NCI-H1105 treated with DMSO at 0.1 percent for 48 hours (cell line): ENCODE measurements around the gene STXBP5.
"Not testable (repeated sequence)": the region's sequence is repeated elsewhere in the genome, so short reads cannot be mapped to it uniquely, and the experiment has no call there.

ENCODE experiments used
- DNase-seq: peaks from one replicate; lab custom pipeline; 2025; lab: John Stamatoyannopoulos, UW

STXBP5 gene

GRCh38 chr6:147297663-147298316 is 93.6 kb downstream of the STXBP5 start:
- no peak for DNase-seq

- no peak for DNase-seq
Observed at GRCh38 chr6:147298461-147298860, 94.2 kb downstream of the STXBP5 start.

- DNase-seq = no peak
Observed at GRCh38 chr6:147299035-147299434, 94.8 kb downstream of the STXBP5 start.

GRCh38 chr6:147301070-147301469 is 96.9 kb downstream of the STXBP5 start:
- no peak for DNase-seq

GRCh38 chr6:147304016-147304415 is 99.8 kb downstream of the STXBP5 start:
- no peak for DNase-seq

GRCh38 chr6:147310521-147310920 is 106.3 kb downstream of the STXBP5 start:
- DNase-seq = no peak

- DNase-seq = no peak
Observed at GRCh38 chr6:147311218-147311617, 107.0 kb downstream of the STXBP5 start.

- no peak for DNase-seq
Observed at GRCh38 chr6:147321260-147321659, 117.0 kb downstream of the STXBP5 start.

GRCh38 chr6:147322299-147323162 is 118.3 kb downstream of the STXBP5 start:
- DNase-seq = no peak

GRCh38 chr6:147325557-147325956 is 121.3 kb downstream of the STXBP5 start:
- DNase-seq = no peak

GRCh38 chr6:147331401-147331800 is 127.2 kb downstream of the STXBP5 start:
- no peak for DNase-seq

GRCh38 chr6:147337921-147338320 is 133.7 kb downstream of the STXBP5 start:
- DNase-seq = no peak

GRCh38 chr6:147341486-147341885 is 137.3 kb downstream of the STXBP5 start:
- DNase-seq = no peak

- no peak for DNase-seq
Observed at GRCh38 chr6:147345902-147346301, 141.7 kb downstream of the STXBP5 start.

GRCh38 chr6:147347179-147347881 is 143.1 kb downstream of the STXBP5 start:
- no peak for DNase-seq

GRCh38 chr6:147347882-147348575 is 143.8 kb downstream of the STXBP5 start:
- DNase-seq = no peak

- DNase-seq = no peak
Observed at GRCh38 chr6:147361311-147361981, 157.2 kb downstream of the STXBP5 start.

- DNase-seq = no peak
Observed at GRCh38 chr6:147366290-147366689, 162.1 kb downstream of the STXBP5 start.

GRCh38 chr6:147371325-147371724 is 167.1 kb downstream of the STXBP5 start:
- DNase-seq = no peak

- DNase-seq = no peak
Observed at GRCh38 chr6:147372806-147373205, 168.6 kb downstream of the STXBP5 start.

GRCh38 chr6:147378819-147379218 is 174.6 kb downstream of the STXBP5 start:
- no peak for DNase-seq

GRCh38 chr6:147380841-147381240 is 176.6 kb downstream of the STXBP5 start:
- DNase-seq = not testable (repeated sequence)
